UCSD-AML1 (cell line): Measurements from ENCODE around the gene PREPL.
"Not testable (repeated sequence)": the region's sequence is repeated elsewhere in the genome, so short reads cannot be mapped to it uniquely, and the experiment has no call there.

Experiments used
- DNase-seq: peaks from one replicate; lab custom pipeline; 2025; ENCODE audit not compliant: unreplicated experiment; lab: John Stamatoyannopoulos, UW

Gene PREPL

GRCh38 chr2:44349506-44349905, 11.8 kb downstream of the PREPL start:
- DNase-seq = no peak

- no peak for DNase-seq
These were observed 12.9 kb downstream of the PREPL start for GRCh38 chr2:44348400-44348799.

GRCh38 chr2:44347526-44347925, 13.8 kb downstream of the PREPL start:
- no peak for DNase-seq

GRCh38 chr2:44342854-44343253, 18.4 kb downstream of the PREPL start:
- DNase-seq = no peak

GRCh38 chr2:44335806-44336538, 25.3 kb downstream of the PREPL start:
- DNase-seq = no peak

- no peak for DNase-seq
These were observed 27.3 kb downstream of the PREPL start for GRCh38 chr2:44333994-44334393.

GRCh38 chr2:44330801-44331200, 30.5 kb downstream of the PREPL start:
- DNase-seq = no peak

GRCh38 chr2:44329343-44329742, 32.0 kb downstream of the PREPL start:
- no peak for DNase-seq

- no peak for DNase-seq
These were observed 32.5 kb downstream of the PREPL start for GRCh38 chr2:44328750-44329149.

GRCh38 chr2:44326548-44327264, 34.6 kb downstream of the PREPL start:
- DNase-seq = no peak

GRCh38 chr2:44325897-44326296, 35.4 kb downstream of the PREPL start:
- no peak for DNase-seq

GRCh38 chr2:44324971-44325426, 36.3 kb downstream of the PREPL start:
- no peak for DNase-seq

- DNase-seq = no peak
These were observed 39.9 kb downstream of the PREPL start for GRCh38 chr2:44321360-44321759.

- no peak for DNase-seq
These were observed 40.5 kb downstream of the PREPL start for GRCh38 chr2:44320832-44321231.

- DNase-seq = no peak
These were observed 45.3 kb downstream of the PREPL start for GRCh38 chr2:44315945-44316344.

GRCh38 chr2:44314362-44314761, 46.9 kb downstream of the PREPL start:
- no peak for DNase-seq

- no peak for DNase-seq
These were observed 51.0 kb downstream of the PREPL start for GRCh38 chr2:44310287-44310686.

- DNase-seq = no peak
These were observed 55.4 kb downstream of the PREPL start for GRCh38 chr2:44305882-44306281.

- no peak for DNase-seq
These were observed 57.0 kb downstream of the PREPL start for GRCh38 chr2:44304258-44304657.

GRCh38 chr2:44303766-44304165, 57.5 kb downstream of the PREPL start:
- DNase-seq = not testable (repeated sequence)

GRCh38 chr2:44301111-44301510, 60.2 kb downstream of the PREPL start:
- DNase-seq = no peak

GRCh38 chr2:44299635-44300034, 61.7 kb downstream of the PREPL start:
- no peak for DNase-seq
